ENCODE results near the gene IPO9. TPM values are rescaled to one million over a fixed set of nuclear protein-coding genes. Genes with fewer than 3 reads are reported as not detected.

Gene IPO9
- total RNA-seq, 1 experiment from 2014 or later, result 106 TPM

GRCh38 chr1:201883266-201883665 is 54.3 kb downstream of the IPO9 start:
- Histone ChIP-seq H3K27me3 (ENCODE audit: control insufficient read depth, insufficient read depth, low read length) (no peaks in the 10 kb centered on the region), H3K27ac (ENCODE audit: low read length) (no peak overlapping the region), H3K4me1 (ENCODE audit: control insufficient read depth, insufficient read depth, low read length) (peaks cover 4% of the 10 kb centered on the region), H3K36me3 (ENCODE audit: control insufficient read depth, insufficient read depth, low read length) (no peaks in the 10 kb centered on the region), H3K9me3 (ENCODE audit: control insufficient read depth, insufficient read depth, low read depth, low read length) (no peaks in the 10 kb centered on the region), H3K4me3 (ENCODE audit: low read depth in 2 of 2, low read length in 2 of 2) (no peak overlapping the region)
- BruUV-seq (replicated peaks), result no TSS peak
- no peak for TF ChIP-seq CTCF (IDR thresholded peaks at IDR 0.05)
- TF ChIP-seq SIN3A (IDR thresholded peaks at IDR 0.05; ENCODE audit: borderline replicate concordance, insufficient read depth, low read depth, low read length), result no peak
- no peak for TF ChIP-seq REST (IDR thresholded peaks at IDR 0.05; ENCODE audit: insufficient read depth in 1 of 2, low read depth in 2 of 2, low read length in 1 of 2)
- no peak for DNase-seq (ENCODE audit: low read depth, low spot score)
- ChIA-PET POLR2A (interaction anchor here (0.6 to 0.9 kb wide), 3 partner anchors 49 to 153 kb away, joined by 4 to 13 read pairs (median 10); no protein-coding TSS in a partner anchor), CTCF (interaction anchor here (0.6 to 1.7 kb wide), 3 partner anchors 10 to 251 kb away, joined by 6 to 11 read pairs (median 6); no protein-coding TSS in a partner anchor)
- no peak; the same call in 1 of the 2 replicates for ATAC-seq
- in situ Hi-C loops (cut with HindIII; ENCODE audit: low pct_unique_long_range_greater_than_20kb, low sequenced_read_pairs), result no loop called here
- intact Hi-C loops (cut with micrococcal nuclease; ENCODE audit: unreplicated experiment), result no loop called here

GRCh38 chr1:201883786-201884185 is 54.8 kb downstream of the IPO9 start:
- no TSS peak for BruUV-seq (replicated peaks)
- Histone ChIP-seq H3K27ac (ENCODE audit: low read length) (no peak overlapping the region), H3K4me1 (ENCODE audit: control insufficient read depth, insufficient read depth, low read length) (peaks cover 5% of the 10 kb centered on the region), H3K4me3 (ENCODE audit: low read depth in 2 of 2, low read length in 2 of 2) (no peak overlapping the region), H3K36me3 (ENCODE audit: control insufficient read depth, insufficient read depth, low read length) (no peaks in the 10 kb centered on the region), H3K27me3 (ENCODE audit: control insufficient read depth, insufficient read depth, low read length) (no peaks in the 10 kb centered on the region), H3K9me3 (ENCODE audit: control insufficient read depth, insufficient read depth, low read depth, low read length) (no peaks in the 10 kb centered on the region)
- intact Hi-C loops (cut with micrococcal nuclease; ENCODE audit: unreplicated experiment) (no loop called here), in situ Hi-C loops (cut with HindIII; ENCODE audit: low pct_unique_long_range_greater_than_20kb, low sequenced_read_pairs) (no loop called here)
- DNase-seq (ENCODE audit: low read depth, low spot score) (no peak), ATAC-seq (no peak)
- TF ChIP-seq POLR2AphosphoS5 (IDR thresholded peaks at IDR 0.05; ENCODE audit: low read depth, low read length), result no peak
- CTCF ChIA-PET, result interaction anchor here (1.7 kb wide), 1 partner anchor 11 kb away, joined by 6 read pairs; no protein-coding TSS in a partner anchor
- POLR2A ChIA-PET, result no interaction called here

- Histone ChIP-seq H3K27ac (ENCODE audit: low read length) (no peak overlapping the region), H3K4me3 (ENCODE audit: low read depth in 2 of 2, low read length in 2 of 2) (no peak overlapping the region), H3K27me3 (ENCODE audit: control insufficient read depth, insufficient read depth, low read length) (no peaks in the 10 kb centered on the region), H3K36me3 (ENCODE audit: control insufficient read depth, insufficient read depth, low read length) (no peaks in the 10 kb centered on the region), H3K9me3 (ENCODE audit: control insufficient read depth, insufficient read depth, low read depth, low read length) (no peaks in the 10 kb centered on the region), H3K4me1 (ENCODE audit: control insufficient read depth, insufficient read depth, low read length) (peaks cover 7% of the 10 kb centered on the region)
- no TSS peak for BruUV-seq (replicated peaks)
- intact Hi-C loops (cut with micrococcal nuclease; ENCODE audit: unreplicated experiment), result no loop called here
- DNase-seq (ENCODE audit: low read depth, low spot score) (no peak), ATAC-seq (no peak)
- ChIA-PET CTCF (no interaction called here), POLR2A (no interaction called here)
- in situ Hi-C loops (cut with HindIII; ENCODE audit: low pct_unique_long_range_greater_than_20kb, low sequenced_read_pairs), result no loop called here
- no peak for TF ChIP-seq CTCF (IDR thresholded peaks at IDR 0.05)
- TF ChIP-seq POLR2AphosphoS5 (IDR thresholded peaks at IDR 0.05; ENCODE audit: low read depth, low read length), result no peak
- no peak for TF ChIP-seq TCF7L2 (IDR thresholded peaks at IDR 0.05; ENCODE audit: low read depth, low read length)
- no peak for TF ChIP-seq SIN3A (IDR thresholded peaks at IDR 0.05; ENCODE audit: borderline replicate concordance, insufficient read depth, low read depth, low read length)
- no peak for TF ChIP-seq REST (IDR thresholded peaks at IDR 0.05; ENCODE audit: insufficient read depth in 1 of 2, low read depth in 2 of 2, low read length in 1 of 2)
Observed at GRCh38 chr1:201884425-201884824, 55.5 kb downstream of the IPO9 start.
